IPS DF 19.7 (cell line): Measurements from ENCODE around the gene NAT10.
"Not testable (repeated sequence)": the region's sequence is repeated elsewhere in the genome, so short reads cannot be mapped to it uniquely, and the experiment has no call there.

Source experiments
- DNase-seq: peaks from one replicate; pipeline ENCODE4 v3.0.0-alpha.2; 2013; ENCODE audit warnings: low read depth, low spot score

The NAT10 gene

DNA sequence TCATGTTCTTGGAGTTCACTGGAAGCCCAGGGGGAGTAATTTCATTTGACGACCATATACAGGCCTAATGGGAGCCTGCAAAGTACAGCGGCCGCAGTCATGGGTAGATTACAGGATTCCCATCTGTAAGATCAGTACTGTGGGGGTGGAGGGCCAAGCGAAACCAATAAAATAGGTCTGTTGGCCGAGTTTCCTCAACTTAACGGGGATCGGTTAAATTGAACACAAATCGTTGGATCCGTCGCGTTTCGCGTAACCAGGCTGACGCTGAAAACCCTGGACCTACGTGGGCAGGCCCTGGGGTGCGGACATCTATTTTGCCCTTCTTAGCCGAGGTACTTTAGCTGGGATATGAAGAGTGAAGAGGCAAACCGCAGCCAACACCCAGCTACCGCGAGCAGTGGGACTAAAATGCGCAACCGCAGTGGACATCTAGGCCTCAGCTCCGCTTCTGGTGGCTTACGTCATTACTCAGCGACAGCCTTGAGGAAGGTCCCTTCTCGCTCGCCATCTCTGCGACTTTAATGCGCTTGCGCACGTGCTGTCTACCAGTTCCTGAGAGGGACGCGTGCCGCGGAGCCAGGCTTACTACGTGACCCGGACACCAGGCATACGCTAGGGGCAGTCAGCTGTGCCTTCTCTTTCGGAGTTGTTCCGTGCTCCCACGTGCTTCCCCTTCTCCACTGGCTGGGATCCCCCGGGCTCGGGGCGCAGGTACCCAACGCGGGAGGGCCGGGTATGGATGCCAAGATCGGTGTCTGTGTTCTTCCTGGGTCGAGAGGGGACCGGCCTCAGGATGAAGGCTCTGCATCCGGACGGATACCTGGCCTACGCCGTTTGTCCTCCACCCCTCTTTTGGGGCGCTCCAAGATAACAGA lies at the start of gene NAT10:
TSS of gene NAT10 (plus strand) at position 551 of the 878 bp plus-strand sequence. CDS start 2,597 bp downstream, outside the sequence.
- peak; percentile 99 for DNase-seq

DNA sequence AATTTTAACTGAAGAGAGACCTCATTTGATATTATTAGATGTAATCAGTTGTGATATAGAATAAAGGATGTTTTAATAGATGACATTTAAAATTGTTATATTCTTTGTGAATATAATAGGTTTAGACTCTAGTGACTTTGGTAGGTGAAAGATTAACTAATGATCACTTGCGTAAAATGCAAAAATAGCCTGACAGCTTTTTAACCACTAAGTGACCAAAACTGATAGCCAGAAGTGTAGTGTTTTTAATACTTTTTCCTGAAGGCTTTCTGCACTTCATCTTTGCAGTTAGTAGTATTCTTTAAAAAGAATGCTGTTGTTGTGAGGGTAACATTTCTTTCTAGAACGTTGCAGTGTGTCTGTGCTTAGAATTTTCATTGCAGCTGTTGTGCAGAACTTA lies 48.8 kb upstream of the NAT10 start:
- DNase-seq: no peak

DNA sequence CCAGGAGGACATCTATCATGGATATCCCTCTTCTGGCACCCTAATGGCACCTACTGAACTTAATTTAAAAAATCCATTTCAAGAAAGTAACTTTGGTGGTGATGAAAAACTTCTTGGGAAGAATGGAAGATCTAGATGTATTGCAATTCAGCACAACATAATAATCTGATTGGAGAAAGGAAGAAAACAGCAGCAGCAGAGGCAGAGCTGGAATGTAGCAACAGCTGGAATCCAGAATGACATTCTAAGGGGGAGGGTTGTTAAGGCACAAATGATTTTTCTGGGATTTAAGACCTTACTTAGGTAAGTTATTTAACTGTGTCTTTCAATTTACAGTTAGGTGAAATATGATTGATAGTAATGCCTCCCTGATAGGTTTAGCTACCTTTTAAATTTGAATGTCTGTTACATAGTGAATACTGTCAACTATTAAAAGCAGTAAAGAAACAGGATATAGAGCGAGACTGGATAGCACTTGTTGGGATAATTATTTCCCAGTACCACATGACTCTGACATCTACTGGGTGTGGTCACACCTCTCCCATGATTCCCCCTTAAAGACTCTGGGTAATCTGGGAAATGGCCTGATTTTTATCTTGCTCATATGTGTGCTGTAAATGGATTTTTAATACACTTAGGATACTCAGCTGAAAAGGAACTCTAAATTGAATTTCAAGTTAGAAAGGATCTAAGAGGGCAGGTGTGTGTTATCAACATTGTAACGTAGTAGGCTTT lies 42.2 kb upstream of the NAT10 start:
- DNase-seq: no peak

DNA sequence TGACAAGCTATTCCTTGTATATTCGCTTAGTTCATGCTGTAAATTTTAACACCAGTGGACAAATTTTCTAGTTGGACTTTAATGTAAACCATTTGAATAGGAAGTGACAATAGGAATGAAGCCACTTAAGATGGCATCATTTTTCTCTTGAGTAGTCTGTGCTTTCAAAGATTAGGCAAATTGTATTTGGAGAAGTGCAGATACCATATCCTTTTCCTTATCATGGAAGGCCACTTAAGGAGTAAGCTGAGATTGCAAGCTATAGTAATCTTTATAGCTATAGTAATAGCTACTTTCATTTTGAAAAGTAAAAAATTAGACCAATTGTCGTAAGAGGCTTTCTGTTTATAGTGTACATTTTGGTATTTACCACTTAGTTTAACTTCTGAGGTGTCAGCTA lies 41.1 kb upstream of the NAT10 start:
- DNase-seq: no peak

DNA sequence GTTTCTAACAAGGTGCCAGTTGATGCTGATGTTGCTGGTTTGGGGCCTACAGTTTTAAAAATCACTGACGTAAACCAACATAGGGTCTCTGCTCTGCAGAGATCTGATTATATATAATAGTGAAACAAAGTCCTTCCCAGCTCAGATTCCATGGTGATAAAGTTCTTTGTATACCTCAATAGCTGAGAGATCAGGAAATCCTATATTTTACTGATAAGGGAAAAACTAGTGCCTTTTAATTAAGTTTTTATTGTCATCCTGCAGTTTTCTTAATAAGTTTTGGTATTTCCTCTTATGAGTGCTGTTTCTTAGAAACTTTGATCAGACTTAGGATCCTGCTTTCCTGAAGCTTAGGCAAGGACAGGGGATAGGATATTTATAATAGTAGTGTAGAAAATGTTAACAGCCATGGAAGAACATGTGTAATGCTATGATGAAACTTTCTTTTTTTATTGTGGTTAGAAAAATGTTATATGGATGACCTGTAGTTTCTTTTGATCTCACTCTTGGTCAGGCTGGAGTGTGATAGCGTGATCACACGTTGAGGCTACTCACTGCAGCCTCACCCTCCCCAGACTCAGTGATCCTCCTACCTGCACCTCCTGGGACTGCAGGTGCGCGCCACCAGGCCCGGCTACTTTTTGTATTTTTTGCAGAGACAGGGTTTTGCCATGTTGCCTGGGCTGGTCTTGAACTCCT lies 39.8 kb upstream of the NAT10 start:
- no peak for DNase-seq

DNA sequence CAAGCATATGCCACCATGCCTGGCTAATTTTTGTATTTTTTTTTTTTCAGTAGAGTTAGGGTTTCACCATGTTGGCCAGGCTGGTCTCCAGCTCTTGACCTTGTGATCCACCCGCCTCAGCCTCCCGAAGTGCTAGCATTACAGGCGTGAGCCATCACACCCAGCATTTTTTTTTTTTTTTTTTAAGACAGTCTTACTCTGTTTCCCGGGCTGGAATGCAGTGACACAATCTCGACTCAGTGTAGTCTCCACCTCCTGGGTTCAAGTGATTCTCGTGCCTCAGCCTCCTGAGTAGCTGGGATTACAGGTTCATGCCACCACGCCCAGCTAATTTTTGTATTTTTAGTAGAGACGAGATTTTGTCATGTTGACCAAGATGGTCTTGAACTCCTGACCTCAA lies 38.7 kb upstream of the NAT10 start:
- DNase-seq: not testable (repeated sequence)

DNA sequence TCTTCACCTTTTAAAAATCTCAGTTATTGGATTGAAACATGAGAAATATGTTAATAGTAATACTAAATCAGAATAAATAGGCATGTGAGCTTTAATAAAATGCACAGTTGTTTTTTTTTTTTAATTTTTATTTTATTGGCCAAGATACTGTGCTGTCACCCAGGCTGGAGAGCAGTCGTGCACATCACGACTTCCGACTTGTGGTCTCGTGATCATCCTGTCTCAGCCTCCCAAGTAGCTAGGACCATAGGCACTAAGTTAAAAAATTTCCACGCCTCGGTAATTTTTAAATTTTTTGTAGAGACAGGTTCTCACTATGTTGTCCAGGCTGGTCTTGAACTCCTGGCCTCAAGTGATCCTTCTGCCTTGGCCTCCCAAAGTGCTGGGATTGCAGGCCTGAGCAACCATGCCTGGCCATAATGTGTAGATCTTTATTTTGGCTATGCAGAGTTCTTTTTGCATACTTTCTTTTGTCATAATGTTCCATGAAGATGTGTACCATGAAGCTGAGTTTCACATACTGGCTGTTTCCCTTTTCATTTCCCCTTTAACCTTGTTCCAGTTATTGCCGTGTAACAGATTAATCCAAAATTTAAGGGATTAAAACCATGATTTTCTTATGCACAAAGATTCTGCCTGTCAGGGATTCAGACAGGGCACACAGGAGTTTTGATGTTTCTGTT lies 37.9 kb upstream of the NAT10 start:
- DNase-seq: no peak

DNA sequence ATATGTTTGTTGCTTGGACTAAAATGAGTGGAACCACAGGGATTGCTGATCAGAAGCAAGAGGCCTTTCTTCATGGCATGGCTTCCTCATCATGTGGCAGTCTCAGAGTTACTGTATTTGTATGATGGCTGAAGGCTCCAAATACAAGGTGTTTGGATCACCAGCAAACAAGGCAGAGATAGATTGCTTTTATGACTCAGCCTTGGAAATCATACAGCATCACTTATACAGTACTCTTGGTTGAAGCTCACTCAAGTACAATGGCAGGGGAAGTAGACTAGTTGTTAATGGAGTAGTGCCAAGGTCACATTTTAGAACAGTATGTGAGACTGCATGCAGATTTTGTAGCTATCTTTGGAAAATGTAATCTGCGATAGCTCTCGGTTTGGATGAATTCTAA lies 37.3 kb upstream of the NAT10 start:
- no peak for DNase-seq

DNA sequence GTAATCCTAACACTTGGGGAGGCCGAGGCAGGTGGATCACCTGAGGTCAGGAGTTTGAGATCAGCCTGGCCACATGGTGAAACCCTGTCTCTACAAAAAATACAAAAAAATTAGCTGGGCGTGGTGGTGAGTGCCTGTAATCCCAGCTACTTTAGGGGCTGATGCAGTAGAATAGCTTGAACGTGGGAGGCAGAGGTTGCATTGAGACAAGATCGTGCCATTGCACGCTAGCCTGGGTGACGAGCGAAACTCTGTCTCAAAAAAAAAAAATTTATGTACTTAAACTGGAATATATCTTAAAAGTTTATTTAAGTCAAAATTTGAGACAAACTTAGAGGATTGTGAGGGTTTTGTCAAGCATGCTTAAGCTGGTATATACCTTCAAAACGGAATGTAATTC lies 34.1 kb upstream of the NAT10 start:
- DNase-seq: not testable (repeated sequence)

DNA sequence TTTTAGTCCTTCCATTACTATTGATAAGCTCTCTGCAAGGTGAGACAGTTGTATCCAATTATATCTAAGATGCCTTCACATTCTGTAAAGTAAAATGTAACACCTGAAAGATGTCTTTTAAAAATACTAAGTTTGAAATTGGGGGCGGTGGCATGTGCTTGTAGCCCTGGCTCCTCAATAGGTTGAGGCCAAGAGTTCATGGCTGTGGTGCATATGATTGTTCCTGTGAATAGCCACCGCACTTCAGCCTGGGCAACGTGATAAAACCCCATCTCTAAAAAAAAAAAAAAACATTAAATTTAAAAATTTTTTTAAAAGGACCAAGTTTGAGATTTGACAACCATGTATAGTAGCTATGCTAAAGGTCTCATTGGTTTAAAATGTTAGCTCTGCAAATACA lies 33.4 kb upstream of the NAT10 start:
- DNase-seq: no peak

DNA sequence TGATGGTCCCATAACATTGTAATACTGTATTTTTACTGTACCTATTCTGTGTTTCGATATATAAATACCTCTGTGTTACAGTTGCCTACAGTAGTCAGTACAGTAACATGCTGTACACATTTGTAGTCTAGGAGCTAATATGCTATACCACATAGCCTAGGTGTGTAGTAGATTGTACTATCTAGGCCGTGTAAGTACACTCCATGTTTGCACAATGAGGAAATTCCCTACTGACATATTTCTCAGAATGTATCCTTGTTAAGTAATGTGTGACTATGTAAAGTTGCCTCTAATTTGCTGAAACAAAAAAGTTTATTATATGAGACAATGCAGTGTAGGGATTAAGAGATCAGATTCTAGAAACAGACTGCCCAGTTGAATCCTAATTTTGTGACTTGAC lies 32.6 kb upstream of the NAT10 start:
- DNase-seq: no peak

DNA sequence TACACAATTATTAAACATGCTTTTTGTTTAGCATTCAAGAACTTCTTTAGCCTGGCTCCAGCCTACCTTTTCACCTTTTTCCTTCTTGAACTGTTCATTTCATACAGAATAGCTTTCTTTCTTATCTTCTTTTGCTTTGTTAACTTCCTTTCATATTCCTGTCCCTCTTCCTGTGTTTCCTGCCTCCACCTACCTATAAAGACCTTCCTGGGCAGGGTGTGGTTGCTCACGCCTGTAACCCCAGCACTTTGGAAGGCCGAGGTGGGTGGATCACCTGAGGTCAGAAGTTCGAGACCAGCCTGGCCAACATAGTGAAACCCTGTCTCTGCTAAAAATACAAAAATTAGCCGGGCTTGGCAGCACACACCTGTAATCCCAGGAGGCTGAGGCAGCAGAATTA lies 31.0 kb upstream of the NAT10 start:
- no peak for DNase-seq

DNA sequence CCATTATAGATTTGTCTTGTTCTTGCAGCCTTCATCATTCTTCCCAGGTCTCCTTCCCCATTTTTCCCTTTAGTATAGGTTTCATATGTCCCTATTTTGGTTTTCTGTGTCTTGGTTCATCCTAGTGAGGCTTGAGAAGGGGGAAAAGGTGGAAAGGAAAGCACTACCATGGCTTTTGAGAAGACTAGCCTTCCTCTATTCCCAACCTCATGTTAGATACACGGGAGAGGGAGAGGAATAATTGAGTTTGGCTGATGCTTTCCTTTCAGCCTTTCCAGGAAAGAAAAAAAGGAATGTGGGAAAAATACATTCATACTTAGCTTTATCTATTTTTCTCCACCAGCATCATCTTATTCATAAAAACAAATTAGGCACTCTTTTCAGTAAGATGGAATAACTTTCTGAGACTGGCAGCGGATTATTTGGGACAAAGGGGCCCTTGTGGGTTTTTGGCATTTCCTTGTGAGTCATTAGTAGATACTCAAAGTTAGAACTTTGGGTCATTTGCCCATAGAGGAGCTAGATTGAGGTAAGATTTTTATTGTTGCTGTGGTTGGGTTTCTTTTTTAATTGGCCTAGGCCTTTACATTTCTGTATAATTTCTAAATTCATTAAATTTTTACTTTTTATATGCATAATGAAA lies 30.1 kb upstream of the NAT10 start:
- no peak for DNase-seq

DNA sequence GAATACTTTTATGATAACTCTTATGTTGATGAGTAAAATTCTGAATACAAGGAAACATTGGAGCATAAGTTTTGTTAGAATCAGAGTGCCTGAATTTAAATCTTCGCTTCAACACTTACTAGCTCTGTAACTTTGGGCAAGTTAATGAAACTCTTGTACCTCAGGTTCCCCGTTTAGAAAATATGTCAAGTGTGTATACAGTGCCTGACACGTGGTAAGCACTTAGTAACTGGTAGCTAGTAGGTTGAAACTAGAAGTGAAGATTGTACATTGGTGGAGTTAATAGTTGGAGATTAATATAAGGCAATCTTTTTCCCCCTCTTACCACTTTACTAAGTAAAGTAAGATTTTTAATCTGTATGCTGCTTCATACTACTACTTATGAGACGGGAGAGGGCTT lies 24.8 kb upstream of the NAT10 start:
- no peak for DNase-seq

DNA sequence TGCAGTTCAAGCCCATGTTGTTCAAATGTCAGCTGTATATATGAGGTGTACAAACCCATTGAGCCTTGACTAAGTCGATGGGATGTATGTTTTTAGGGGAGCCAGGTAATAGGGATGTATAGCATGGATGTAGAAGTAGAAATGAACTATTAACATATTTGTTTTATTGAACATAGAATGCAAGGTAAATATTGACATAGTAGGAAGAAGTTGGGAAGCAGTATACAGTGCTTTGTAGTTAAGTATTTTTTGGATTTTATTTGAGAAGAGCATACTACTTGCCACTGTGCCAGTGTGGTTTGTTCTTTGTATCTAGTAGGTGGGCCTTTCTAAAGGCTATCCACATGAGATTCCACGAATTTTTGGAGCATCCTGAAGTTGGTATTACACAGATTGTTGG lies 20.8 kb upstream of the NAT10 start:
- no peak for DNase-seq

DNA sequence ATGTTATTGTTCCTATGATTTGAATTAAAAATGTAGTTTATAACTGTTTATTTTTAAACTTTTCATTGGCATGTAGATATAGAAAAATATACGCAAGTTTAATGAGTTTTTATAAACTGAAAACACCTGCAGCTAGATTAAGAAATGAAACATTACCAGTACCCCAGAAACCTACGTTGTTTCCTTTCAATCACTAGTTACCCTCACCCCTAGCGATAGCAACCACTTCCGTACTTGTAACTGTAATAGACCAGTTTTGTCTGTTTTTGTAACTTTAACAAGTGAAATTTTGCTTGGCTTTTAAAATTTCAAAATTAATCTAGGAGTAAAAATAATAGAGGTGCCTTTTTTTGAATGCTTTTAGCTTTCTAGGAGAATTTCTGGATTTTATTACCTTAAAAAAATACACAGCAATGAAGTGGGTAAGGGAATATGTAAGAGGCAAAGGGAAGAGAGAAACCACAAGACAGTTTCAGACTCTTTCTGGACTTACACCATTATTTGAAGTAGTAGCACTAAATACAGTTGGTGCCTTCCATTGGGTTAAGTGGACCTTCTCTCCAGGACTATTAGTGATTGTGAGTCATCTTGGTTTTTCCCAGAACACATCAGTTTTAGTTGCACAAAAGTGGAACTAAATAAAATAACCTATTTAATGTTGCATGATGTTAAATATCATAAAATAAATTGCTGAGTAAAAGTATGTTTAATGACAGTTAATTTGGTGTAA lies 18.7 kb upstream of the NAT10 start:
- no peak for DNase-seq

DNA sequence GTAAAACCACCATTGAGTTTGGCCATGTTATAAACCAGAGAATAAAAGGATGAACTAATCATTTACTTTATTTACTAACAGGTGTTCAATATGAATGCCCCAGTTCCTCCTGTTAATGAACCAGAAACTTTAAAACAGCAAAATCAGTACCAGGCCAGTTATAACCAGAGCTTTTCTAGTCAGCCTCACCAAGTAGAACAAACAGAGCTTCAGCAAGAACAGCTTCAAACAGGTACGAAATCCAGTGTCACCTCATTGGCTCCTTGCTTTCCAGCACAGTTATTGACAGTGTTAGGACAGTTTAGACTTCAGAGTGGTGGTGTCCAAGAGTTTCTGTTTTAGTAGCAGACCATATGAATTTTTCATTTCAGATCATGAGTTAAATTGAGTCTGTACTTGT lies 13.6 kb upstream of the NAT10 start:
- DNase-seq: no peak

DNA sequence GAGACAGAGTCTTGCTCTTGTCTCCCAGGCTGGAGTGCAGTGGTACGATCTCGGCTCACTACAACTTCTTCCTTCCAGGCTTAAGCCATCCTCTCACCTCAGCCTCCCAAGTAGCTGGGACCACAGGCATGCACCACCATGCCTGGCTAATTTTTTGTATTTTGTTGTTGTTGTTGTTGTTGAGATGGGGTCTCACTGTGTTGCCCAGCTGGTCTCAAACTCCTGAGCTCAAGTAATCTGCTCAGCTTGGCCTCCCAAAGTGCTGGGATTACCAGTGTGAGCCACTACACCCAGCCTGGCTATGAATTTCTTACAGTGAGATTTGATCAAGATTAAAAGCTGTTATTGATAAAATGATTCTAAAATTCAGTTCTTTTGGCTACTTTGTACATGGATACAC lies 10.5 kb upstream of the NAT10 start:
- not testable (repeated sequence) for DNase-seq

DNA sequence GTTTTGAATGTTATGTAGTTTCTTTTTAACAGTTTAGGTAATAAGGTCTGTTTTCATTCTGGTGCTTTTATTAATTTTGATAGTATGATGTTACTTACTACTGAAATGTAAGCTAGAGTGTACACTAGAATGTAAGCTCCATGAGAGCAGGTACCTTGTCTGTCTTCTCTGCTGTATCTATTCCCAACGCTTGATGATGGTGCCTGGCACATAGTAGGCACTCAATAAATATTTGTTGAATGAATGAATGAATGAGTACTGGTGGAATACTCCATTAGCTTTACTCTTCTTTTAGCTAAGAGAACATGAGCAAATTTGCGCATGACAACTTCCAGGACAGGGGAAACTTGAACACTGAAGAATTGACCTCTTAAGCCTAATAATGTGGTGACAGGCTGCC lies 6.6 kb upstream of the NAT10 start:
- DNase-seq: no peak

DNA sequence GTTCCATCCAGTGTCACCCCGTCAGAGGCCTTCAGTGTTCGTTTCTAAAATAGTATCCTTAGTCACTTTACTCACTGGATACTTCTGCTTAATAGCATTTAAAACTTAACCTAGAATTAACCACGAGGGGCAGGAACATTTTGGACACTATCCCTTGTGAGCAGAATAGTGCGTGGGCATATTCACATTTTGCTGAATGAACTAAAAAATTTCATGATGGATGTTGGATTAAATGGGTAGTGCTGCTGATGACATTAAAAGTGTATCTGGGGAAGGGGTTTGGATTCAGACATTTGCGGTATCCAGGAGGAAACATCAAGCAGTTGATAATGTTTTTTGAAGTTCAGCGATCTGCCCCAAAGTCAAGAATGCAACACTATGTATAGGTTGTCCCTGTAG lies 750 bp upstream of the NAT10 start:
- no peak for DNase-seq
